MM.1S (cell line): Measurements from ENCODE around the gene LRRC28.

Experiments used
- EZH2 ChIP-seq: fragments of 300-600 bp; sonication (generic); optimal IDR thresholded peaks from 2 replicates; pipeline ENCODE3; 2017; ENCODE audit warnings: low read depth, mild to moderate bottlenecking, antibody characterized with exemption, low read length, mixed read lengths
- EZH2phosphoT487 ChIP-seq: fragments of 300-600 bp; sonication (generic); IDR thresholded peaks from 2 replicates; pipeline ENCODE4 v1.6.1; 2018; ENCODE audit warnings: antibody characterized with exemption, low read length
- TF ChIP-seq, protein P1 (sequence below): fragments of 300-600 bp; sonication (generic); IDR thresholded peaks from 2 replicates; pipeline ENCODE4 v1.5.1; 2016; ENCODE audit warnings: antibody characterized with exemption, low read length, mixed read lengths

DNA sequence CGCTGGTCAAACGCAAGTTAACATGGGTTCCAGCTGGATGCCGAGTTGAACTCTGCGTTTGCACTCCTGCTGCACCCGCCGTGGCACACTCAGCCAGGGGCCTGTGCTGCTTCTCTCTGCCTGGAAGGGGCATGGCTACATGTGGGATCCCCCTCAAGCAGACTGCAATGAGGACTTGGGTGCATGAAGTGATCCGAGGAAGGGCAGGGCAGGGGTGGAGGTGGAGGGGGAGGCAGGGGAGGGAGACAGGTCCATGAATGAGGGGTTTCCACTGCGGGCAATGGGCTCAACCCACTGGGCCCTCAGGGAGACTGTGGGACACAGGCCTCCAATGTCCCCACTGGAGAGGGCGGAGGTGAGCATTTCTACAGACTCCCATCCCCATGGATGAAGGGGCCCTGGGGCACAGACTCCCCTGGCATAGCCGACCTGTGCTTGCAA is 172.9 kb downstream of the LRRC28 start:
- TF ChIP-seq, protein P1, sequence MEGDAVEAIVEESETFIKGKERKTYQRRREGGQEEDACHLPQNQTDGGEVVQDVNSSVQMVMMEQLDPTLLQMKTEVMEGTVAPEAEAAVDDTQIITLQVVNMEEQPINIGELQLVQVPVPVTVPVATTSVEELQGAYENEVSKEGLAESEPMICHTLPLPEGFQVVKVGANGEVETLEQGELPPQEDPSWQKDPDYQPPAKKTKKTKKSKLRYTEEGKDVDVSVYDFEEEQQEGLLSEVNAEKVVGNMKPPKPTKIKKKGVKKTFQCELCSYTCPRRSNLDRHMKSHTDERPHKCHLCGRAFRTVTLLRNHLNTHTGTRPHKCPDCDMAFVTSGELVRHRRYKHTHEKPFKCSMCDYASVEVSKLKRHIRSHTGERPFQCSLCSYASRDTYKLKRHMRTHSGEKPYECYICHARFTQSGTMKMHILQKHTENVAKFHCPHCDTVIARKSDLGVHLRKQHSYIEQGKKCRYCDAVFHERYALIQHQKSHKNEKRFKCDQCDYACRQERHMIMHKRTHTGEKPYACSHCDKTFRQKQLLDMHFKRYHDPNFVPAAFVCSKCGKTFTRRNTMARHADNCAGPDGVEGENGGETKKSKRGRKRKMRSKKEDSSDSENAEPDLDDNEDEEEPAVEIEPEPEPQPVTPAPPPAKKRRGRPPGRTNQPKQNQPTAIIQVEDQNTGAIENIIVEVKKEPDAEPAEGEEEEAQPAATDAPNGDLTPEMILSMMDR, result no peak
- TF ChIP-seq EZH2 (no peak), EZH2phosphoT487 (no peak)
